AG10803 (cell line): ENCODE measurements around the gene RWDD2A.
A peak's percentile ranks its signal among the peaks of the same experiment; 100 is the strongest.

Experiments used
- DNase-seq: peaks from one replicate; pipeline ENCODE4 v3.0.0; 2010; ENCODE audit warnings: low read depth
- H3K4me3 ChIP-seq: 2 replicates; pipeline ENCODE4 v1.5.1; 2011; ENCODE audit warnings: mild to moderate bottlenecking, low read length, control low read depth
- TF ChIP-seq, protein P1 (sequence below): conservative IDR thresholded peaks from 2 replicates; pipeline ENCODE4 v1.5.1; 2011; ENCODE audit warnings: mild to moderate bottlenecking, low read length, control low read depth, inconsistent platforms

The RWDD2A gene

DNA sequence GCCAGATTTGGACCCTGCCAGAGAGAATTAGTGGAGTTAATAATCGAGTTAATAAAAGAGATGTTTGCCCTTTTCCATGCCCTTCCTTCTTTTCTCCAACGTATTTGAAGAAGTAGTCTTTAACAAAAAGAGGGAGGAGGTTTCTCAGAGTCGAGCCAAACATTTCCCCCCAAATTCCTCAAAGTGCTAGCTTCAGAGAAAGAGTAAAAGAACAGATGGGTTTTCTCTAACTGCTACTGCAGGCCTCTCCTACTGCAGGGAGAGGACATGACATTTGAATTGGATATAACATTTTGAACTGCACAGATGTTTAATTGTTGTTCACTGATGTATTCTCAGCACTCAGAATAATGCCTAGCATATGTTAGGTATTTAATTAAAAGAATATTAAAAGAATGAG lies 25.5 kb downstream of the RWDD2A start:
- no peak overlapping the region for H3K4me3 ChIP-seq
- TF ChIP-seq, protein P1, sequence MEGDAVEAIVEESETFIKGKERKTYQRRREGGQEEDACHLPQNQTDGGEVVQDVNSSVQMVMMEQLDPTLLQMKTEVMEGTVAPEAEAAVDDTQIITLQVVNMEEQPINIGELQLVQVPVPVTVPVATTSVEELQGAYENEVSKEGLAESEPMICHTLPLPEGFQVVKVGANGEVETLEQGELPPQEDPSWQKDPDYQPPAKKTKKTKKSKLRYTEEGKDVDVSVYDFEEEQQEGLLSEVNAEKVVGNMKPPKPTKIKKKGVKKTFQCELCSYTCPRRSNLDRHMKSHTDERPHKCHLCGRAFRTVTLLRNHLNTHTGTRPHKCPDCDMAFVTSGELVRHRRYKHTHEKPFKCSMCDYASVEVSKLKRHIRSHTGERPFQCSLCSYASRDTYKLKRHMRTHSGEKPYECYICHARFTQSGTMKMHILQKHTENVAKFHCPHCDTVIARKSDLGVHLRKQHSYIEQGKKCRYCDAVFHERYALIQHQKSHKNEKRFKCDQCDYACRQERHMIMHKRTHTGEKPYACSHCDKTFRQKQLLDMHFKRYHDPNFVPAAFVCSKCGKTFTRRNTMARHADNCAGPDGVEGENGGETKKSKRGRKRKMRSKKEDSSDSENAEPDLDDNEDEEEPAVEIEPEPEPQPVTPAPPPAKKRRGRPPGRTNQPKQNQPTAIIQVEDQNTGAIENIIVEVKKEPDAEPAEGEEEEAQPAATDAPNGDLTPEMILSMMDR: no peak
- DNase-seq: no peak

DNA sequence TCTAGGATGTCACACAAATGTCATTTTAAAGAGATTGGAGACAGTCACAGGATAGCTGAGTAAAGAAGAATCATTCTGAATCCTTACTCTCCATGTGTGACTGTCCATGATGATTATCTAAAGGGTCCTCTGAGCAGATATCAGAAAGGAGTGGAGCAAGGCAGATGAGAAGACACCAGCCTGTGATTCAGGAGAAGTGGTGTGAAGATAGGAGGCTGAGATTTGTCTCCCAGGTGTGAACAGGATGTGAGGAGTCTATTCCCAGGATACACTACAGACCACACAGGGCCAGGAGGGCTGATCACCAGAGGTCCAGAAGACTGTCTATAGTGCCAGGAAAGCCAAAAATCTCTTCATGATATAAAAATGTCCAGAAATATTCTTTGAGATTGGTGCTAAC lies 27.0 kb downstream of the RWDD2A start:
- DNase-seq: no peak
- TF ChIP-seq, protein P1: no peak
- H3K4me3 ChIP-seq: no peak overlapping the region

DNA sequence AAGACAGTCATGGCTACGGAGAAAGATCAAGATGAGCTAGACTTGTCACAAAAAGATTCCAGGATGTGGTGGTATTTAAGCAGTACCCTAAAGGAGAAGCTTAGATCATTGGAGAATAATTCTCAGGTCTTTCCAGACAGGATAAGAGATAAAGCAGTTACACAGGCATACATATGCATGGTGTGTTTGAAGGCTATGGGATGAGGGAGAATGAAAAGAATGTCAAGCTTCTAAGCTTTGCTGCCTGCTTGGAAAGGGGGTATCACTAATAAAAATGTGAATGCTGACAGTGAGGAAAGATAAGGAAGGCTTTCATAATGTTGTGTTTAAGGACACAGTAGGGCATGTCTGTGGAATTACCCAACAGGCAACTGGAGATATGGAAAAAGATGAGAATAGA lies 28.1 kb downstream of the RWDD2A start:
- DNase-seq: no peak
- TF ChIP-seq, protein P1: no peak
- no peak overlapping the region for H3K4me3 ChIP-seq

DNA sequence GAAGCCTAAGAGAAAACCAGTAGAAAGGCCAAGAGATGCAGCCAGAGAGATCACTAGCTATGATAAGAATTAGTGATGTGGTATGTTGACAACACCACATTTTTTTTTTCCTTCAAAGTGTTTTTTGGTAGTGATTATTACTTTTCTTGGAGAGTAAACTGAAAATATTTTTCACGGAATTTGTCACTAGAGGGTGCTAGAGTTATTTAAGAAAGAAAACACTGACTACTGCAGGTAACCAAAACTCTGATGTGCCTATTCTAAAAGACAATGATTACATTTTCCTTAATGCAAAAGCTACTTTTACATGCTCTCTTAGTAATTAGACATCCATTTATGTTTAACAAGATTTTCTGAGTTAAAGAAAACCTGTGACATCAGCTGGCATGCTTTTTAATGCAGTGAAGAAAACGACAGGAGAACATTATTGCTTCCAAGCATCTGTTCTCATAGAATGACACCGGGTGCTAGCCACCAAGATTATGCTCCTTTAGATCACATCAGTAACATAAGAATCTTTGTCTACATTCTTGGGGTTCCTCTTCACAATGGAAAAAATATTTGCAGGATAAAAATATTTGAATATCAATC lies 28.8 kb downstream of the RWDD2A start:
- DNase-seq: peak; percentile 53
- TF ChIP-seq, protein P1: peak; percentile 60

DNA sequence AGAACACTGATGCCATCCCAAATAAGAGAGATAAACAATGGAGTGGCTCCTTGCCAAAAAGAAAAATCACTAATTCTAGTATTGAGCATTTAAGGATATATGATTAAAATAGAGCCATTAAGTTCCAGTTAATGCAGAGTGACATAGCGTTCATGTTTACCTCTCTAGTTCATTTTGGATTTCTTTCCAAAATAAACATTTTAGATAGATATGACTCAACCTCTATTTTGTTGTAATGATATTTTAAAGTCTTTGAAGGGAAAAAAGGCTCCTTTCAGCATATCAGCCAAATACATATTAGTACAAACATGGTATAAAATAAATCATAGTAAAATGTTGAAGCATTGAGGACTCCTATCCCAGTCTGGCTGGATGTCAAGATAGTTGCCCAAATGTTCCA lies 33.4 kb downstream of the RWDD2A start:
- TF ChIP-seq, protein P1: no peak
- no peak for DNase-seq
- H3K4me3 ChIP-seq: no peak overlapping the region

More for the DNA sequence above, 28.8 kb downstream of the RWDD2A start:
- no peak overlapping the region for H3K4me3 ChIP-seq

DNA sequence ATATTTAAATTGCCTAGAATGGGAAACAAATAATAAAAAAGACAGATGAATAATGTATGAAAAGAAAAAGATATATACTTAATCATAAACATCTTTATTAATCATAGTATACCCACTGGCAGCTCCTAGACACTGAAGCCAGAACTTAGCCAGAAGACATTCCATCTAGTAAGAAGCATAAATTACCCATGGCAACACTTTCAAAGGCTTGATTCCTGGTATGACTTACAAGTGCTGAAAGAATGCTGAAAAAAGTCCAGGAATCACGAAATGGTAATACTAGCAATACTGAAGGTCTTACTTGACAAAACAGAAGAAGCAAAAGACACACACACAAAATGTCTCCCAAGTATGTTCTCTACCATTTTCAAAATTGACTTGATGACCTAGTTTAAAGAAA lies 38.0 kb downstream of the RWDD2A start:
- peak; percentile 90 for DNase-seq
- H3K4me3 ChIP-seq: no peak overlapping the region
- TF ChIP-seq, protein P1: no peak

DNA sequence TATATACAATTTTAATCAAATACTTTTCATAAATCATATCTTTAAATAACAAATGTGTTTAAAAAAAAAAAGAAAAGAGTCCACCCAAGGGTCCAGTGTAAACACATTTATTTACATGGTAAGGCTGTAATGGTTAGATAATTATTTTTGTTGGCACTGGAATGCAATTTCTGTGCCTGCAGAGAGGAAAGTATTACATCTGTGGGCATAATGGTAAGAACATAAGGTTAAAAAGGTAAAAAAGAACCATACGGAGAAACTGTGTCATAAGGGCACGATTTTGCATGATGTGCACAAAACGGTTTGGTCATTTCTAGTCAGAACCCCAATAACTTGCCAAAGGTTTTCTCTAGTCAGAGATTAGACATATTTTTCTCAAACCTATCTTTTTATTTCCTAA lies 54.3 kb downstream of the RWDD2A start:
- no peak for DNase-seq

More for the DNA sequence above, 54.3 kb downstream of the RWDD2A start:
- H3K4me3 ChIP-seq: no peak overlapping the region
- TF ChIP-seq, protein P1: no peak
